SK-N-MC (cell line): ENCODE measurements around the gene MMADHC.

Experiments
- EZH2 ChIP-seq: fragments of 200-600 bp; sonication (generic); IDR thresholded peaks from one replicate; pipeline ENCODE4 v1.6.1; 2017; ENCODE audit warnings: antibody characterized with exemption
- POLR2AphosphoS5 ChIP-seq: IDR thresholded peaks from 2 replicates; pipeline ENCODE4 v1.6.1; 2012; ENCODE audit warnings: mild to moderate bottlenecking, low read depth, low read length, borderline replicate concordance

GRCh38 chr2:149613704-149614103 lies 26.1 kb upstream of the MMADHC start:
- no peak for TF ChIP-seq POLR2AphosphoS5
- no peak for TF ChIP-seq EZH2
